Measurements from ENCODE around the gene MSRB3. TPM values are rescaled to one million over a fixed set of nuclear protein-coding genes. Genes with fewer than 3 reads are reported as not detected.

MSRB3 gene
- total and polyA plus RNA-seq, 2 experiments from 2014 or later: 0.95 to 1.7 TPM

- no peak for TF ChIP-seq CTCF (conservative IDR thresholded peaks at IDR 0.05; ENCODE audit: low read depth in 2 of 2)
- H4K20me1 ChIP-seq (replicated peaks; ENCODE audit: insufficient read depth): no peaks in the 10 kb centered on the region
These were observed 49.0 kb downstream of the MSRB3 start for GRCh38 chr12:65327207-65328076.

GRCh38 chr12:65329721-65330120 lies 51.2 kb downstream of the MSRB3 start:
- Mint-ChIP-seq H3K27ac (no peak overlapping the region), H3K4me3 (no peak overlapping the region)

More at GRCh38 chr12:65327207-65328076, 49.0 kb downstream of the MSRB3 start:
- Histone ChIP-seq H2AFZ (no peak overlapping the region), H3K27me3 (ENCODE audit: insufficient read depth) (no peaks in the 10 kb centered on the region), H3K36me3 (ENCODE audit: insufficient read depth) (no peaks in the 10 kb centered on the region), H3K4me3 (no peak overlapping the region), H3K9me2 (ENCODE audit: insufficient read depth) (no peaks in the 10 kb centered on the region), H3F3A (replicated peaks; ENCODE audit: low read depth) (no peaks in the 10 kb centered on the region), H3K79me2 (replicated peaks; ENCODE audit: insufficient read depth) (no peaks in the 10 kb centered on the region), H3K27ac (ENCODE audit: low read depth) (no peak overlapping the region), H3K4me1 (ENCODE audit: insufficient read depth) (no peaks in the 10 kb centered on the region), H3K4me2 (no peak overlapping the region)
- H3K9me3 Mint-ChIP-seq: no peaks in the 10 kb centered on the region
- no peak overlapping the region for H3K27ac Mint-ChIP-seq
- H3K4me1 Mint-ChIP-seq: peaks cover 2% of the 10 kb centered on the region; the same call in 1 of the 3 replicates
- H3K36me3 Mint-ChIP-seq (ENCODE audit: low read depth): no peaks in the 10 kb centered on the region
- ATAC-seq (no peak), DNase-seq (ENCODE audit: low spot score) (no peak)
- no peak overlapping the region for H3K4me3 Mint-ChIP-seq
- no peaks in the 10 kb centered on the region for H3K27me3 Mint-ChIP-seq (ENCODE audit: insufficient read depth, low read depth, poor library complexity)

GRCh38 chr12:65330331-65330730 lies 51.8 kb downstream of the MSRB3 start:
- no peak for ATAC-seq
- Histone ChIP-seq H3K4me2 (no peak overlapping the region), H3F3A (replicated peaks; ENCODE audit: low read depth) (no peaks in the 10 kb centered on the region), H3K27ac (ENCODE audit: low read depth) (no peak overlapping the region), H3K27me3 (ENCODE audit: insufficient read depth) (no peaks in the 10 kb centered on the region), H2AFZ (no peak overlapping the region), H3K9me2 (ENCODE audit: insufficient read depth) (no peaks in the 10 kb centered on the region), H3K36me3 (ENCODE audit: insufficient read depth) (no peaks in the 10 kb centered on the region), H3K79me2 (replicated peaks; ENCODE audit: insufficient read depth) (no peaks in the 10 kb centered on the region), H3K4me3 (no peak overlapping the region), H3K4me1 (ENCODE audit: insufficient read depth) (peaks cover 5% of the 10 kb centered on the region; the same call in 1 of the 2 replicates), H4K20me1 (replicated peaks; ENCODE audit: insufficient read depth) (no peaks in the 10 kb centered on the region)
- Mint-ChIP-seq H3K9me3 (no peaks in the 10 kb centered on the region), H3K4me3 (no peak overlapping the region), H3K27ac (no peak overlapping the region), H3K27me3 (ENCODE audit: insufficient read depth, low read depth, poor library complexity) (no peaks in the 10 kb centered on the region), H3K4me1 (peaks cover 3% of the 10 kb centered on the region; the same call in 2 of the 3 replicates), H3K36me3 (ENCODE audit: low read depth) (no peaks in the 10 kb centered on the region)
- no peak for DNase-seq (ENCODE audit: low spot score)
- TF ChIP-seq ETS1 (IDR thresholded peaks at IDR 0.05) (no peak), JUNB (IDR thresholded peaks at IDR 0.05; ENCODE audit: unreplicated experiment) (no peak), STAT1 (IDR thresholded peaks at IDR 0.05; ENCODE audit: unreplicated experiment) (no peak)

More at GRCh38 chr12:65329721-65330120, 51.2 kb downstream of the MSRB3 start:
- DNase-seq (ENCODE audit: low spot score): no peak
- Histone ChIP-seq H3K4me2 (no peak overlapping the region), H3K36me3 (ENCODE audit: insufficient read depth) (no peaks in the 10 kb centered on the region), H3K27me3 (ENCODE audit: insufficient read depth) (no peaks in the 10 kb centered on the region), H2AFZ (no peak overlapping the region), H4K20me1 (replicated peaks; ENCODE audit: insufficient read depth) (no peaks in the 10 kb centered on the region), H3K27ac (ENCODE audit: low read depth) (no peak overlapping the region), H3K9me2 (ENCODE audit: insufficient read depth) (no peaks in the 10 kb centered on the region), H3K79me2 (replicated peaks; ENCODE audit: insufficient read depth) (no peaks in the 10 kb centered on the region), H3K4me3 (no peak overlapping the region), H3F3A (replicated peaks; ENCODE audit: low read depth) (no peaks in the 10 kb centered on the region), H3K4me1 (ENCODE audit: insufficient read depth) (no peaks in the 10 kb centered on the region)
- no peaks in the 10 kb centered on the region for H3K27me3 Mint-ChIP-seq (ENCODE audit: insufficient read depth, low read depth, poor library complexity)
- no peak for ATAC-seq
- H3K36me3 Mint-ChIP-seq (ENCODE audit: low read depth): no peaks in the 10 kb centered on the region
- peaks cover 2% of the 10 kb centered on the region; the same call in 1 of the 3 replicates for H3K4me1 Mint-ChIP-seq
- H3K9me3 Mint-ChIP-seq: no peaks in the 10 kb centered on the region
- TF ChIP-seq EZH2 (IDR thresholded peaks at IDR 0.05; ENCODE audit: low read depth, unreplicated experiment) (no peak), ZNF331 (CRISPR knock-in tag; IDR thresholded peaks at IDR 0.05; ENCODE audit: low read depth) (no peak), EZH2phosphoT487 (IDR thresholded peaks at IDR 0.05; ENCODE audit: unreplicated experiment) (no peak), NANOG (IDR thresholded peaks at IDR 0.05; ENCODE audit: borderline replicate concordance) (no peak), STAT1 (IDR thresholded peaks at IDR 0.05; ENCODE audit: unreplicated experiment) (no peak), ZNF114 (CRISPR knock-in tag; IDR thresholded peaks at IDR 0.05) (no peak), JUNB (IDR thresholded peaks at IDR 0.05; ENCODE audit: unreplicated experiment) (no peak)
